ACC112 (cell line): ENCODE results near the gene CHST8.

Experiments used
- H2AFZ ChIP-seq: fragments of 200-600 bp; sonication (generic); one replicate; pipeline ENCODE4 v1.6.0; 2017; ENCODE audit warnings: antibody characterized with exemption, low read length; ENCODE audit not compliant: unreplicated experiment
- H3K27ac ChIP-seq: fragments of 200-600 bp; sonication (generic); 2 replicates; pipeline ENCODE4 v1.5.1; 2014; ENCODE audit warnings: low read depth, mild to moderate bottlenecking, antibody characterized with exemption, low read length, moderate library complexity
- H3K27me3 ChIP-seq: fragments of 200-600 bp; sonication (generic); 2 replicates; pipeline ENCODE4 v1.6.1; 2014; ENCODE audit warnings: mild to moderate bottlenecking, antibody characterized with exemption, low read length, moderate library complexity, mixed read lengths; ENCODE audit not compliant: insufficient read depth
- H3K36me3 ChIP-seq: fragments of 200-600 bp; sonication (generic); 2 replicates; pipeline ENCODE4 v1.6.1; 2016; ENCODE audit warnings: mild to moderate bottlenecking, antibody characterized with exemption, low read length, moderate library complexity, mixed read lengths; ENCODE audit not compliant: insufficient read depth
- H3K4me1 ChIP-seq: fragments of 200-600 bp; sonication (generic); one replicate; pipeline ENCODE4 v1.6.1; 2016; ENCODE audit warnings: low read length, mixed read lengths; ENCODE audit not compliant: insufficient read depth, unreplicated experiment, control insufficient read depth
- H3K4me3 ChIP-seq: fragments of 200-600 bp; sonication (generic); 2 replicates; pipeline ENCODE4 v1.5.1; 2014; ENCODE audit warnings: mild to moderate bottlenecking, low read depth, low read length
- H3K79me2 ChIP-seq: fragments of 200-600 bp; sonication (generic); one replicate; pipeline ENCODE4 v1.6.0; 2016; ENCODE audit warnings: low read length; ENCODE audit not compliant: control insufficient read depth, unreplicated experiment, insufficient read depth

Gene CHST8

DNA sequence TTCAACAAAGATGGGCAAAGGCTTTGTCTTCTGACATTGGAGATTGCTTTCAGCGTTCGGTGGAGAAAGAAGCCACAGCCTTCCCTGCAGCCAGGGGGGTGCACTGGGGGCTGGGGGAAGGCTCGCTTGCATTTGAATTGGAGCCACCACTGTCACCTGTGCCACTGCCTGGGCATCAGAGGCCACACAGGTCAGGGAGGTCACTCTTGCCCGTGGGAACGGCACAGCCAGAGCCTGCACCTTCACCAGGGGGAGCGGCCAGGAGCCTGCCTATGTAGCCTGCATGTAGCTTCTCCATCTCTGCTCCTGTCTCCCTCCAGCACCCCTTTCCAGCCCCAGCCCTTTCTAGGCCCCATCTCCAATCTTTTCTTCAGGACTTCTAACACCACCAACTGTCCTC lies 131.2 kb downstream of the CHST8 start:
- Histone ChIP-seq H3K27ac (no peak overlapping the region), H3K79me2 (no peaks in the 10 kb centered on the region), H2AFZ (no peak overlapping the region), H3K27me3 (peaks cover 18% of the 10 kb centered on the region), H3K4me3 (no peak overlapping the region), H3K36me3 (no peaks in the 10 kb centered on the region), H3K4me1 (no peaks in the 10 kb centered on the region)

DNA sequence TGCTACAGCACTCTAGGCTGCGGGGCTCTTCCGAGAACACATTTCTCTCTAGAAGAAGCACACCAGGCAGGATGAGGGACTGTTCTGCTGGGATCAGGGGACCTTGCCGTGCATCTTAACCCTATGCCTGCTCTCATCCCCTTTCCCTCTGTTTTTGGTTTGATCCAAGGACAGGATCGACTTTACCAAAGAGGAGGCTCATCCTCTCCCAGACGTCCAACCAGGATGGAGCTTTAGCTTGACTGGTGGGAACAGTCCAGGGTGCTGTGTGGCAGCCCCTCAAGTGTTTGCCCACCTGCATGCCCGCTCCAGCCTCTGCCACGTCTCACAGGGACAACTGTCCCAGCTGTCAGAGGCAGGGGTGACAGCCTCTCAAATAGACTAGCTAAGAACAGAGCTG lies 132.6 kb downstream of the CHST8 start:
- Histone ChIP-seq H3K27ac (no peak overlapping the region), H3K79me2 (no peaks in the 10 kb centered on the region), H3K27me3 (peaks cover 18% of the 10 kb centered on the region), H3K4me1 (no peaks in the 10 kb centered on the region), H3K36me3 (no peaks in the 10 kb centered on the region), H3K4me3 (no peak overlapping the region), H2AFZ (no peak overlapping the region)

DNA sequence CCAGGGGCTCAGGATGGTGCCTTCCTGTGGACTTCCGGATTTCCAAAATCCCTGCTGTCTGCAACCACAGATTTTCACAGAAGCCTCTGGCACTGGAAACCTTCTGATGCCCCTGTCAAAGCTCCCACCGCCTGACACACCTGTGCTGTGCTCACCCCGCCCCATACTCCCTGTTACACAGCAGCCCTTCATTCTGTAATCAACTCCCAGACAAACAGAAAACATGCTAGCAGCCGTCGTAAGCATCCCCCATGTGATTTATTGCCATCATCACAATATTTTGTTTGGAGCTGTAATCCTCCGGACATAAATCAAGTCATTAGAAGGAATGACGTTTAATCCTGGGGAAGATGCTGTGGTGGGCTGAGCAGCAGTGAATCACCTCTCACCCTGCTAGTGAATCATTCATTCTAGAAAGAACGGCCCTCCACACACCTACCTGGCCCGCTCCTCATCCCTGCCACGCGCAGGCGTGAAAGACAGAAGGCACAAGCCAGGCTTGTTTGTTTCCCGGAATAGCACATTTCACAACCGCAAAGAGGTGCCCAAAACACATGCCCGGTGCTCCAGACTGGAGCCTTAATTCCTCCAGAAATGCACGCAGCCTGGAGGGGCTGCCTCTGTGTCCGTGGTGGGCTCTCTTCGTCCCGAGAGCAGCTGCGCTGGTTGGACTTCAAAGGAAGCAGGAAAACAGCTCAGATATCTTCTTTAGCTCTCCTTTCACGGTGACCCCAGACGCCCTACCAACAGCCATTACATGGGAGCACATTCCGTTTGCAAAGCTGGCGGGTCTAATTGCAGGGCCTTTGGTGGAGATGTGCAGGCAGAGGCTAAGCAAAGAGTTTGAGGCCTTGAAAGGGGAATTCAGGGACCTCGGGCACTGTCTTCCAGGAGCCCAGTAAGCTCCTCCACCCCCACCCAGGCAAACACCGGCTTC lies 133.6 kb downstream of the CHST8 start:
- Histone ChIP-seq H3K79me2 (no peaks in the 10 kb centered on the region), H2AFZ (no peak overlapping the region), H3K4me1 (no peaks in the 10 kb centered on the region), H3K27me3 (peaks cover 18% of the 10 kb centered on the region), H3K4me3 (no peak overlapping the region), H3K36me3 (no peaks in the 10 kb centered on the region), H3K27ac (no peak overlapping the region)

DNA sequence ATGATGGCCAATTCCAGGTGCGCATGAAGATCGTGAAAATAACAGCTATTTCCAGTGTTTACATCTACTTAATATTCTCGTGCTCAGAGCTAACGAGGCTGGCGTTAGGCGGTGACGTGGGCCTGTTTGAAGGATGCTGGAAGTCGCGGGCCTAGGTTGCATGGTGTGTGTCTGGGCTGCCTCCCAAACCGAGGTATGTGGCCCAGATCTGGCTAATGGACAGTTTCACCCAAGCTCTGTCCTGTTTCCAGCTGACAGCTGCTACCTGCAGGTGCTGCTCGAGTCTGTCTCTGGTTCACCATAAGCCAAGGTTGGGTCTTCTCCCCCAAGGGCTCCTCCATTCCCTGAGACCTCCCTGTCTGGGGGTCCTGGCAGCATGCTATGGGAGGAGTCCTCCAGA lies 134.4 kb downstream of the CHST8 start:
- no peaks in the 10 kb centered on the region for H3K79me2 ChIP-seq
- no peak overlapping the region for H3K27ac ChIP-seq
- H3K4me1 ChIP-seq: no peaks in the 10 kb centered on the region

DNA sequence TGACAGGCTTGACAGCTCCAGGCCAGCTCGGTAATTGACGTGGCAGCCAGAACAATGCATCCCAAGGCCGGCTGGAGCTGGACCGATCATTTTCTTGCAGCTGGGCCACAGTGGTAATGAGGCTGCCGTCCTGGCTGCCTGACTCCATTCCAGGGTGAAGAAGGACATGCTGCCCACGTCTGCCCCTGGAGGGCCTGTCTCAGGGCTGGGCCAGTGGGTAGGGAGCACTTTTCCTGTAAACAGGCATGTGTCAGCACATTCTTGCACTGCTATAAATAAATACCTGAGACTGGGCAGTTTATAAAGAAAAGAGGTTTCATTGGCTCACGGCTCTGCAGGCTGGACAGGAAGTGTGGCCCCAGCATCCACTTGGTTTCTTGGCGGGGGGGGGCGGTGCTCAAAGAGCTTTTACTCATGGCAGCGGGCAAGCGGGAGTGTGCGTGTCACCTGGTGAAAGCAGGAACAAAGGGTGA lies 136.8 kb downstream of the CHST8 start:
- H2AFZ ChIP-seq: no peak overlapping the region
- no peak overlapping the region for H3K4me3 ChIP-seq

More for the DNA sequence above, 134.4 kb downstream of the CHST8 start:
- Histone ChIP-seq H3K4me3 (no peak overlapping the region), H3K36me3 (no peaks in the 10 kb centered on the region), H3K27me3 (peaks cover 18% of the 10 kb centered on the region), H2AFZ (no peak overlapping the region)

DNA sequence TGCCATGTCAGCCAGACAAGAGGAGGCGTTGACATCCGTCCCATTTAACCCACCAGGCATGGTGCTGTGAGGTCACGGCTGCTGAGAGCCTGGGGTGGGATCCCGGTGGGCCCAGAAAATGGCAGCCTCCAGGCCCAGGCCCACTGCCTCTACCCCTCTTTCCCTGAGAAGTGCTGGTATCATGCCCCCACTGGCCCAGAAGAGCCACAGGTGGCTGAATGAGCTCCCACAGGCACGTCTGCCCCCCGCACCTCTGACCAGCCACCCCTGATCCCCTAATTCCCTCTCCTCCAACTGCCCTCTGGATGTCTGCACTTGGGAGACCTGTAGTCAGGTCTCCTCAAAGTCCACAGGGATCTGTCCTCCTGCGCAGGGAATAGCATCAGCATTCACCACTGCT lies 137.6 kb downstream of the CHST8 start:
- Histone ChIP-seq H3K27ac (no peak overlapping the region), H3K4me3 (no peak overlapping the region), H3K79me2 (no peaks in the 10 kb centered on the region), H3K4me1 (no peaks in the 10 kb centered on the region), H3K27me3 (peaks cover 18% of the 10 kb centered on the region), H3K36me3 (no peaks in the 10 kb centered on the region), H2AFZ (no peak overlapping the region)

More for the DNA sequence above, 136.8 kb downstream of the CHST8 start:
- Histone ChIP-seq H3K27ac (no peak overlapping the region), H3K36me3 (no peaks in the 10 kb centered on the region), H3K79me2 (no peaks in the 10 kb centered on the region), H3K4me1 (no peaks in the 10 kb centered on the region), H3K27me3 (peaks cover 18% of the 10 kb centered on the region)

DNA sequence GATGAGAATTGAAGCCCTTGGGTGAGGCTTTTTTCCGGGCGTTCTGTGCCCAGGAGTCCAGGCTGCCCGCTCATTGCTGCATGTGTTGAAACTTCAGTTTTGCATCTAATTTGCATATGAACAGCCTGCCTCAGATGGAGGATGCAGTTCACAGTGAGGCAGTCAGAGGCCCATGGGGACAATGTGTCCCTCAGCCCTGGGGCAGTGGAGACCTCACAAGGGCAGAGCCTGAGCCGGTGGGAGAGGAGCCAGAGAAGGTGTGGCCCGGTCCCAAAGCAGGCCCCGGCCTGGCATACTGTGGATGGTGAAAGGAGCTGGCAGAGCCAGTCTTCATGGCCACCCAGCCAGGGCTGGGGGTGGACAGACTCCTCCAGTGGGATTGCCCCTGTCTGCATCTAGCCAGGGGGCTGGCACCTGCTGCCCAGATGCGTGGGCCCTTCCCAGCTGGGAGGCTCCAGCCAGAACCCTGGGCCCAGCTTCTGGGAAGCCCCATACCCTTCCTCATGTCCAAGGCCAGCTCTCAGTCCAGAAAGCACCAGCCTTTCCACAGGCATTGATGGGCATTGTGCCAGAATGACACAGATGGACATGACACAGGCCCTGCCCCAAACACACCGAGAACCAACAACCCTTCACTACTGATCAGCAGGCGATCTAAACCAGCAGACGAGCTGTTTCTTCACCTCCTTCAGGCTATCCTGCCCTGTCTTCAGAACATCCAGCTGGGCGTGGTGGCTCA lies 142.0 kb downstream of the CHST8 start:
- no peaks in the 10 kb centered on the region for H3K36me3 ChIP-seq
- H3K79me2 ChIP-seq: no peaks in the 10 kb centered on the region
- no peak overlapping the region for H3K4me3 ChIP-seq
- no peak overlapping the region for H3K27ac ChIP-seq
- H3K4me1 ChIP-seq: no peaks in the 10 kb centered on the region
- no peak overlapping the region for H2AFZ ChIP-seq
- peaks cover under 1% of the 10 kb centered on the region; the same call in 1 of the 2 replicates for H3K27me3 ChIP-seq

DNA sequence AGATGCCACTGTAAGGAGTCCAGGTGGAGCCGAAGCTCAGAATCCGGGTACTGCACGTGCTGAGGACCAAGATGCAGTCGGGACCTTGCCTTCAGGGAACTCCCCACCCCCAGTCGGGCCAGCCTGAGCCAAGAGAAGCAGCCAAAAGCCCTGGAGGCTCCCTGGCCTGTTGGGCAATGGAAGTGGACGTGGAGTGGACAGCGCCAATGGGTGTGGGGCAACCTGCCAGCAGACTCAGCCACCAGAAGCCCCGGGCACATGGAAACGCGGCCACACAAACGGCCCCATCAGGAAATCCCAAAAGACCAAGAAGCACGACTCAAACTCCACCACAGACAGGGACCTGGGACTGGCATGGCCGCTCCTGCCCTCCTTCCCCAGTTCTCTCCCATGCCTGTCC lies 144.9 kb downstream of the CHST8 start:
- no peak overlapping the region for H2AFZ ChIP-seq
- H3K4me1 ChIP-seq: no peaks in the 10 kb centered on the region
- H3K79me2 ChIP-seq: no peaks in the 10 kb centered on the region
- no peaks in the 10 kb centered on the region for H3K36me3 ChIP-seq
- H3K4me3 ChIP-seq: no peak overlapping the region
- no peak overlapping the region for H3K27ac ChIP-seq
- peaks cover 5% of the 10 kb centered on the region for H3K27me3 ChIP-seq

DNA sequence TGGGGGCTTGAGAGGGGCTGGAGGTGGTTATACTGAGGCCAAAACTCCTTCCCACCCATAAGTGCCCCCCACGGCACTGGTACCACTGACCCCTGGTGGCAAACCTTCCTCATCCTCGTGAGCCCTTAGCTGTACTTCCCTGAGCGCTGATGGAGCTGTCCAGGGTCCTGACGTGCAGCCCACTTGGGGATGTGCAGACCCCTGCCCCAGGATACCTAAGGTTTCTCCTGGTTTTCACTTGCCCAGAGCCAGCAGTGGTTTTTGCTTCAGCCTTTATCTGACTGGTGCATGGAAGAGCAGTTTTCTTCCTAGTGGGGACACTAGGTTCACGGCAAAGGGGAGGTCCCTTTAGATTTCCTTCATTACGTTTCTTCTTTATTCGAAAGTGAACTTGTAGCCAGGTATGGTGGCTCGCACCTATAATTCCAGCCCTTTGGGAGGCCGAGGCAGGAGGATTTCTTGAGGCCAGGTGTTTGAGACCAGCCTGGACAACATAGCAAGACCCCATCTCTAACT lies 146.2 kb downstream of the CHST8 start:
- peaks cover 5% of the 10 kb centered on the region for H3K27me3 ChIP-seq
- H2AFZ ChIP-seq: no peak overlapping the region
- no peaks in the 10 kb centered on the region for H3K79me2 ChIP-seq
- H3K27ac ChIP-seq: no peak overlapping the region
- no peaks in the 10 kb centered on the region for H3K4me1 ChIP-seq
- H3K36me3 ChIP-seq: no peaks in the 10 kb centered on the region
- H3K4me3 ChIP-seq: no peak overlapping the region

DNA sequence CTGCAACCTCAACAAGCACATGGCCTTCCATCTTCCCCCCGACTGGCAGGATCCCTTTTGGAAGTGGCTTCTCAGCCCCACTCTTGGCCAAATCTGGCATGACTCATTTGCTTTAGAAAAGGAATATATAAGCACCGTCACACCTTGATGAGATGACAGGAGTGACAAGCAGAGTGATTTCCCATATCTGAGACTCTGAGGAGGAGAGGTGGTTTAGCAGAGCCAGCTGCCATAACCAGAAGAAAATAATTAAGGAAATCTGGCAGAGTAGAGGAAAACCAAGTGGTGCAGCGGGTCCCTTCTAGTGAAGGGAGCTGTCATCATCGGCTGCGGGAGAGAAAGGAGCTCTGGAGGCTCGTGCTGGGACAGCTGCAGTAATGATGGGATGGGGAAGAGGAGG lies 147.5 kb downstream of the CHST8 start:
- Histone ChIP-seq H3K79me2 (no peaks in the 10 kb centered on the region), H3K4me3 (no peak overlapping the region), H3K4me1 (no peaks in the 10 kb centered on the region), H3K36me3 (no peaks in the 10 kb centered on the region), H2AFZ (no peak overlapping the region), H3K27ac (no peak overlapping the region), H3K27me3 (peaks cover 5% of the 10 kb centered on the region)
